Epithelial cell of prostate (primary cell): ENCODE data around the gene MAP3K4.
A peak's percentile ranks its signal among the peaks of the same experiment; 100 is the strongest.

Experiments used
- DNase-seq: peaks from one replicate; pipeline ENCODE4 v3.0.0-alpha.2; 2011; ENCODE audit warnings: low read depth, low spot score
- H3K27ac ChIP-seq: fragments of 450-650 bp; 2 replicates; pipeline ENCODE4 v1.5.1; 2017; ENCODE audit warnings: mild to moderate bottlenecking

The MAP3K4 gene

GRCh38 chr6:161035182-161035980 lies 43.8 kb downstream of the MAP3K4 start:
- DNase-seq: no peak
- no peak overlapping the region for H3K27ac ChIP-seq

GRCh38 chr6:161035981-161036263 lies 44.4 kb downstream of the MAP3K4 start:
- H3K27ac ChIP-seq: no peak overlapping the region

GRCh38 chr6:161037873-161038228 lies 46.3 kb downstream of the MAP3K4 start:
- peak overlapping the region; percentile 94 for H3K27ac ChIP-seq
- DNase-seq: no peak

More at GRCh38 chr6:161035981-161036263, 44.4 kb downstream of the MAP3K4 start:
- no peak for DNase-seq

- H3K27ac ChIP-seq: peak overlapping the region; percentile 94
- DNase-seq: peak; percentile 87
These were observed 46.9 kb downstream of the MAP3K4 start for GRCh38 chr6:161038229-161039031.

GRCh38 chr6:161041274-161041673 lies 49.7 kb downstream of the MAP3K4 start:
- H3K27ac ChIP-seq: no peak overlapping the region
- DNase-seq: no peak

GRCh38 chr6:161044335-161044734 lies 52.8 kb downstream of the MAP3K4 start:
- no peak for DNase-seq
- no peak overlapping the region for H3K27ac ChIP-seq

GRCh38 chr6:161048641-161049040 lies 57.1 kb downstream of the MAP3K4 start:
- no peak for DNase-seq
- H3K27ac ChIP-seq: no peak overlapping the region

GRCh38 chr6:161050134-161050765 lies 58.7 kb downstream of the MAP3K4 start:
- H3K27ac ChIP-seq: no peak overlapping the region

GRCh38 chr6:161053103-161053502 lies 61.5 kb downstream of the MAP3K4 start:
- H3K27ac ChIP-seq: no peak overlapping the region
- no peak for DNase-seq

More at GRCh38 chr6:161050134-161050765, 58.7 kb downstream of the MAP3K4 start:
- DNase-seq: no peak

- no peak for DNase-seq
- H3K27ac ChIP-seq: peak overlapping the region; percentile 16
These were observed 63.3 kb downstream of the MAP3K4 start for GRCh38 chr6:161054876-161055275.

GRCh38 chr6:161056451-161056850 lies 64.9 kb downstream of the MAP3K4 start:
- H3K27ac ChIP-seq: peak overlapping the region; percentile 92
- DNase-seq: no peak

- peak; percentile 45 for DNase-seq
- peak overlapping the region; percentile 92 for H3K27ac ChIP-seq
These were observed 65.8 kb downstream of the MAP3K4 start for GRCh38 chr6:161057103-161058091.

- peak overlapping the region; percentile 92 for H3K27ac ChIP-seq
These were observed 67.2 kb downstream of the MAP3K4 start for GRCh38 chr6:161058741-161059140.

GRCh38 chr6:161061576-161061975 lies 70.0 kb downstream of the MAP3K4 start:
- no peak for DNase-seq
- H3K27ac ChIP-seq: no peak overlapping the region

More at GRCh38 chr6:161058741-161059140, 67.2 kb downstream of the MAP3K4 start:
- DNase-seq: no peak

GRCh38 chr6:161064915-161065314 lies 73.3 kb downstream of the MAP3K4 start:
- no peak for DNase-seq
- no peak overlapping the region for H3K27ac ChIP-seq

- no peak for DNase-seq
- H3K27ac ChIP-seq: no peak overlapping the region
These were observed 74.9 kb downstream of the MAP3K4 start for GRCh38 chr6:161066511-161066910.

- no peak overlapping the region for H3K27ac ChIP-seq
- DNase-seq: no peak
These were observed 76.2 kb downstream of the MAP3K4 start for GRCh38 chr6:161067749-161068148.

- DNase-seq: no peak
- no peak overlapping the region for H3K27ac ChIP-seq
These were observed 76.8 kb downstream of the MAP3K4 start for GRCh38 chr6:161068321-161068741.

- no peak overlapping the region for H3K27ac ChIP-seq
- DNase-seq: no peak
These were observed 82.4 kb downstream of the MAP3K4 start for GRCh38 chr6:161073930-161074329.
